Measurements from ENCODE around the gene IL2RA. TPM values are rescaled to one million over a fixed set of nuclear protein-coding genes. Genes with fewer than 3 reads are reported as not detected.

The IL2RA gene
- total and polyA plus RNA-seq, 2 experiments from 2014 or later, result not detected

GRCh38 chr10:6047847-6048246, 14.3 kb downstream of the IL2RA start:
- ATAC-seq, result no peak
- Mint-ChIP-seq H3K27ac (no peak overlapping the region), H3K27me3 (ENCODE audit: insufficient read depth, low read depth, poor library complexity) (peaks cover 13% of the 10 kb centered on the region), H3K4me3 (no peak overlapping the region), H3K36me3 (ENCODE audit: low read depth) (no peaks in the 10 kb centered on the region), H3K4me1 (peaks cover 4% of the 10 kb centered on the region; the same call in 1 of the 3 replicates), H3K9me3 (no peaks in the 10 kb centered on the region)
- Histone ChIP-seq H3K9me2 (ENCODE audit: insufficient read depth) (no peaks in the 10 kb centered on the region), H3K4me1 (ENCODE audit: insufficient read depth) (no peaks in the 10 kb centered on the region), H3K36me3 (ENCODE audit: insufficient read depth) (no peaks in the 10 kb centered on the region), H2AFZ (no peak overlapping the region), H3K79me2 (replicated peaks; ENCODE audit: insufficient read depth) (no peaks in the 10 kb centered on the region), H3K4me3 (no peak overlapping the region), H3F3A (replicated peaks; ENCODE audit: low read depth) (no peaks in the 10 kb centered on the region), H4K20me1 (replicated peaks; ENCODE audit: insufficient read depth) (no peaks in the 10 kb centered on the region), H3K4me2 (no peak overlapping the region), H3K27ac (ENCODE audit: low read depth) (no peak overlapping the region), H3K27me3 (ENCODE audit: insufficient read depth) (no peaks in the 10 kb centered on the region)
- TF ChIP-seq STAT1 (IDR thresholded peaks at IDR 0.05; ENCODE audit: unreplicated experiment) (no peak), ZNF114 (CRISPR knock-in tag; IDR thresholded peaks at IDR 0.05) (no peak), EZH2 (IDR thresholded peaks at IDR 0.05; ENCODE audit: low read depth, unreplicated experiment) (no peak), ZNF331 (CRISPR knock-in tag; IDR thresholded peaks at IDR 0.05; ENCODE audit: low read depth) (no peak), JUNB (IDR thresholded peaks at IDR 0.05; ENCODE audit: unreplicated experiment) (no peak), NANOG (IDR thresholded peaks at IDR 0.05; ENCODE audit: borderline replicate concordance) (no peak), POLR2AphosphoS5 (IDR thresholded peaks at IDR 0.05; ENCODE audit: low read depth) (no peak), EZH2phosphoT487 (IDR thresholded peaks at IDR 0.05; ENCODE audit: unreplicated experiment) (no peak), CREB1 (CRISPR knock-in tag; IDR thresholded peaks at IDR 0.05; ENCODE audit: low read depth) (no peak)
- TF ChIP-seq, protein P1, sequence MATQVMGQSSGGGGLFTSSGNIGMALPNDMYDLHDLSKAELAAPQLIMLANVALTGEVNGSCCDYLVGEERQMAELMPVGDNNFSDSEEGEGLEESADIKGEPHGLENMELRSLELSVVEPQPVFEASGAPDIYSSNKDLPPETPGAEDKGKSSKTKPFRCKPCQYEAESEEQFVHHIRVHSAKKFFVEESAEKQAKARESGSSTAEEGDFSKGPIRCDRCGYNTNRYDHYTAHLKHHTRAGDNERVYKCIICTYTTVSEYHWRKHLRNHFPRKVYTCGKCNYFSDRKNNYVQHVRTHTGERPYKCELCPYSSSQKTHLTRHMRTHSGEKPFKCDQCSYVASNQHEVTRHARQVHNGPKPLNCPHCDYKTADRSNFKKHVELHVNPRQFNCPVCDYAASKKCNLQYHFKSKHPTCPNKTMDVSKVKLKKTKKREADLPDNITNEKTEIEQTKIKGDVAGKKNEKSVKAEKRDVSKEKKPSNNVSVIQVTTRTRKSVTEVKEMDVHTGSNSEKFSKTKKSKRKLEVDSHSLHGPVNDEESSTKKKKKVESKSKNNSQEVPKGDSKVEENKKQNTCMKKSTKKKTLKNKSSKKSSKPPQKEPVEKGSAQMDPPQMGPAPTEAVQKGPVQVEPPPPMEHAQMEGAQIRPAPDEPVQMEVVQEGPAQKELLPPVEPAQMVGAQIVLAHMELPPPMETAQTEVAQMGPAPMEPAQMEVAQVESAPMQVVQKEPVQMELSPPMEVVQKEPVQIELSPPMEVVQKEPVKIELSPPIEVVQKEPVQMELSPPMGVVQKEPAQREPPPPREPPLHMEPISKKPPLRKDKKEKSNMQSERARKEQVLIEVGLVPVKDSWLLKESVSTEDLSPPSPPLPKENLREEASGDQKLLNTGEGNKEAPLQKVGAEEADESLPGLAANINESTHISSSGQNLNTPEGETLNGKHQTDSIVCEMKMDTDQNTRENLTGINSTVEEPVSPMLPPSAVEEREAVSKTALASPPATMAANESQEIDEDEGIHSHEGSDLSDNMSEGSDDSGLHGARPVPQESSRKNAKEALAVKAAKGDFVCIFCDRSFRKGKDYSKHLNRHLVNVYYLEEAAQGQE (IDR thresholded peaks at IDR 0.05; ENCODE audit: unreplicated experiment), result no peak
- TF ChIP-seq, protein P2, sequence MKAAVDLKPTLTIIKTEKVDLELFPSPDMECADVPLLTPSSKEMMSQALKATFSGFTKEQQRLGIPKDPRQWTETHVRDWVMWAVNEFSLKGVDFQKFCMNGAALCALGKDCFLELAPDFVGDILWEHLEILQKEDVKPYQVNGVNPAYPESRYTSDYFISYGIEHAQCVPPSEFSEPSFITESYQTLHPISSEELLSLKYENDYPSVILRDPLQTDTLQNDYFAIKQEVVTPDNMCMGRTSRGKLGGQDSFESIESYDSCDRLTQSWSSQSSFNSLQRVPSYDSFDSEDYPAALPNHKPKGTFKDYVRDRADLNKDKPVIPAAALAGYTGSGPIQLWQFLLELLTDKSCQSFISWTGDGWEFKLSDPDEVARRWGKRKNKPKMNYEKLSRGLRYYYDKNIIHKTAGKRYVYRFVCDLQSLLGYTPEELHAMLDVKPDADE (IDR thresholded peaks at IDR 0.05), result no peak
- TF ChIP-seq, protein P3, sequence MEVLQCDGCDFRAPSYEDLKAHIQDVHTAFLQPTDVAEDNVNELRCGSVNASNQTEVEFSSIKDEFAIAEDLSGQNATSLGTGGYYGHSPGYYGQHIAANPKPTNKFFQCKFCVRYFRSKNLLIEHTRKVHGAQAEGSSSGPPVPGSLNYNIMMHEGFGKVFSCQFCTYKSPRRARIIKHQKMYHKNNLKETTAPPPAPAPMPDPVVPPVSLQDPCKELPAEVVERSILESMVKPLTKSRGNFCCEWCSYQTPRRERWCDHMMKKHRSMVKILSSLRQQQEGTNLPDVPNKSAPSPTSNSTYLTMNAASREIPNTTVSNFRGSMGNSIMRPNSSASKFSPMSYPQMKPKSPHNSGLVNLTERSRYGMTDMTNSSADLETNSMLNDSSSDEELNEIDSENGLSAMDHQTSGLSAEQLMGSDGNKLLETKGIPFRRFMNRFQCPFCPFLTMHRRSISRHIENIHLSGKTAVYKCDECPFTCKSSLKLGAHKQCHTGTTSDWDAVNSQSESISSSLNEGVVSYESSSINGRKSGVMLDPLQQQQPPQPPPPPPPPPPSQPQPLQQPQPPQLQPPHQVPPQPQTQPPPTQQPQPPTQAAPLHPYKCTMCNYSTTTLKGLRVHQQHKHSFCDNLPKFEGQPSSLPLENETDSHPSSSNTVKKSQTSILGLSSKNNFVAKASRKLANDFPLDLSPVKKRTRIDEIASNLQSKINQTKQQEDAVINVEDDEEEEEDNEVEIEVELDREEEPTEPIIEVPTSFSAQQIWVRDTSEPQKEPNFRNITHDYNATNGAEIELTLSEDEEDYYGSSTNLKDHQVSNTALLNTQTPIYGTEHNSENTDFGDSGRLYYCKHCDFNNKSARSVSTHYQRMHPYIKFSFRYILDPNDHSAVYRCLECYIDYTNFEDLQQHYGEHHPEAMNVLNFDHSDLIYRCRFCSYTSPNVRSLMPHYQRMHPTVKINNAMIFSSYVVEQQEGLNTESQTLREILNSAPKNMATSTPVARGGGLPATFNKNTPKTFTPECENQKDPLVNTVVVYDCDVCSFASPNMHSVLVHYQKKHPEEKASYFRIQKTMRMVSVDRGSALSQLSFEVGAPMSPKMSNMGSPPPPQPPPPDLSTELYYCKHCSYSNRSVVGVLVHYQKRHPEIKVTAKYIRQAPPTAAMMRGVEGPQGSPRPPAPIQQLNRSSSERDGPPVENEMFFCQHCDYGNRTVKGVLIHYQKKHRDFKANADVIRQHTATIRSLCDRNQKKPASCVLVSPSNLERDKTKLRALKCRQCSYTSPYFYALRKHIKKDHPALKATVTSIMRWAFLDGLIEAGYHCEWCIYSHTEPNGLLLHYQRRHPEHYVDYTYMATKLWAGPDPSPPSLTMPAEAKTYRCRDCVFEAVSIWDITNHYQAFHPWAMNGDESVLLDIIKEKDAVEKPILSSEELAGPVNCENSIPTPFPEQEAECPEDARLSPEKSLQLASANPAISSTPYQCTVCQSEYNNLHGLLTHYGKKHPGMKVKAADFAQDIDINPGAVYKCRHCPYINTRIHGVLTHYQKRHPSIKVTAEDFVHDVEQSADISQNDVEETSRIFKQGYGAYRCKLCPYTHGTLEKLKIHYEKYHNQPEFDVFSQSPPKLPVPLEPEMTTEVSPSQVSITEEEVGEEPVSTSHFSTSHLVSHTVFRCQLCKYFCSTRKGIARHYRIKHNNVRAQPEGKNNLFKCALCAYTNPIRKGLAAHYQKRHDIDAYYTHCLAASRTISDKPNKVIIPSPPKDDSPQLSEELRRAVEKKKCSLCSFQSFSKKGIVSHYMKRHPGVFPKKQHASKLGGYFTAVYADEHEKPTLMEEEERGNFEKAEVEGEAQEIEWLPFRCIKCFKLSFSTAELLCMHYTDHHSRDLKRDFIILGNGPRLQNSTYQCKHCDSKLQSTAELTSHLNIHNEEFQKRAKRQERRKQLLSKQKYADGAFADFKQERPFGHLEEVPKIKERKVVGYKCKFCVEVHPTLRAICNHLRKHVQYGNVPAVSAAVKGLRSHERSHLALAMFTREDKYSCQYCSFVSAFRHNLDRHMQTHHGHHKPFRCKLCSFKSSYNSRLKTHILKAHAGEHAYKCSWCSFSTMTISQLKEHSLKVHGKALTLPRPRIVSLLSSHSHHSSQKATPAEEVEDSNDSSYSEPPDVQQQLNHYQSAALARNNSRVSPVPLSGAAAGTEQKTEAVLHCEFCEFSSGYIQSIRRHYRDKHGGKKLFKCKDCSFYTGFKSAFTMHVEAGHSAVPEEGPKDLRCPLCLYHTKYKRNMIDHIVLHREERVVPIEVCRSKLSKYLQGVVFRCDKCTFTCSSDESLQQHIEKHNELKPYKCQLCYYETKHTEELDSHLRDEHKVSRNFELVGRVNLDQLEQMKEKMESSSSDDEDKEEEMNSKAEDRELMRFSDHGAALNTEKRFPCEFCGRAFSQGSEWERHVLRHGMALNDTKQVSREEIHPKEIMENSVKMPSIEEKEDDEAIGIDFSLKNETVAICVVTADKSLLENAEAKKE (CRISPR knock-in tag; IDR thresholded peaks at IDR 0.05), result no peak
- TF ChIP-seq, protein P4, sequence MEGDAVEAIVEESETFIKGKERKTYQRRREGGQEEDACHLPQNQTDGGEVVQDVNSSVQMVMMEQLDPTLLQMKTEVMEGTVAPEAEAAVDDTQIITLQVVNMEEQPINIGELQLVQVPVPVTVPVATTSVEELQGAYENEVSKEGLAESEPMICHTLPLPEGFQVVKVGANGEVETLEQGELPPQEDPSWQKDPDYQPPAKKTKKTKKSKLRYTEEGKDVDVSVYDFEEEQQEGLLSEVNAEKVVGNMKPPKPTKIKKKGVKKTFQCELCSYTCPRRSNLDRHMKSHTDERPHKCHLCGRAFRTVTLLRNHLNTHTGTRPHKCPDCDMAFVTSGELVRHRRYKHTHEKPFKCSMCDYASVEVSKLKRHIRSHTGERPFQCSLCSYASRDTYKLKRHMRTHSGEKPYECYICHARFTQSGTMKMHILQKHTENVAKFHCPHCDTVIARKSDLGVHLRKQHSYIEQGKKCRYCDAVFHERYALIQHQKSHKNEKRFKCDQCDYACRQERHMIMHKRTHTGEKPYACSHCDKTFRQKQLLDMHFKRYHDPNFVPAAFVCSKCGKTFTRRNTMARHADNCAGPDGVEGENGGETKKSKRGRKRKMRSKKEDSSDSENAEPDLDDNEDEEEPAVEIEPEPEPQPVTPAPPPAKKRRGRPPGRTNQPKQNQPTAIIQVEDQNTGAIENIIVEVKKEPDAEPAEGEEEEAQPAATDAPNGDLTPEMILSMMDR (conservative IDR thresholded peaks at IDR 0.05; ENCODE audit: low read depth in 2 of 2), result no peak
- DNase-seq (ENCODE audit: low spot score), result no peak

All from GM23338 (cell line).